GM23338 (cell line): ENCODE data around the gene ZNF334. TPM values are rescaled to one million over a fixed set of nuclear protein-coding genes. Genes with fewer than 3 reads are reported as not detected.

Experiments
- ATAC-seq: fragments of 200-7000 bp; cut with Tn5 transposase; 3 replicates; pipeline ENCODE4 v1.9.1; 2020
- DNase-seq: peaks from one replicate; pipeline ENCODE4 v3.0.0-alpha.2; 2015; ENCODE audit warnings: low spot score
- H2AFZ ChIP-seq: fragments of 200-600 bp; sonication (generic); 2 replicates; pipeline ENCODE4 v1.8.0; 2016; ENCODE audit warnings: antibody characterized with exemption, mild to moderate bottlenecking, moderate library complexity
- H3F3A ChIP-seq: fragments of 200-600 bp; sonication (generic); replicated peaks from 2 replicates; pipeline ENCODE4 v1.8.0; 2017; ENCODE audit warnings: antibody characterized with exemption, mixed run types, low read depth
- H3K27ac ChIP-seq: fragments of 200-600 bp; sonication (generic); 2 replicates; pipeline ENCODE4 v1.6.1; 2016; ENCODE audit warnings: low read depth
- H3K27me3 ChIP-seq: fragments of 200-600 bp; sonication (generic); 2 replicates; pipeline ENCODE4 v1.8.0; 2016; ENCODE audit warnings: mild to moderate bottlenecking, mixed run types, moderate library complexity; ENCODE audit not compliant: insufficient read depth
- H3K36me3 ChIP-seq: fragments of 200-600 bp; sonication (generic); 2 replicates; pipeline ENCODE4 v1.8.0; 2016; ENCODE audit warnings: mild to moderate bottlenecking; ENCODE audit not compliant: insufficient read depth
- H3K4me1 ChIP-seq: fragments of 200-600 bp; sonication (generic); 2 replicates; pipeline ENCODE4 v1.8.0; 2016; ENCODE audit warnings: mild to moderate bottlenecking, moderate library complexity; ENCODE audit not compliant: insufficient read depth
- H3K4me2 ChIP-seq: fragments of 200-600 bp; sonication (generic); 2 replicates; pipeline ENCODE4 v1.7.1; 2017; ENCODE audit warnings: mixed run types
- H3K4me3 ChIP-seq: fragments of 200-600 bp; sonication (generic); 2 replicates; pipeline ENCODE4 v1.6.1; 2016; ENCODE audit warnings: mixed run types
- H3K79me2 ChIP-seq: fragments of 200-600 bp; sonication (generic); replicated peaks from 2 replicates; pipeline ENCODE4 v1.8.0; 2017; ENCODE audit warnings: mild to moderate bottlenecking; ENCODE audit not compliant: insufficient read depth
- H3K9me2 ChIP-seq: fragments of 200-600 bp; sonication (generic); 2 replicates; pipeline ENCODE4 v1.8.0; 2017; ENCODE audit not compliant: insufficient read depth
- H4K20me1 ChIP-seq: fragments of 200-600 bp; sonication (generic); replicated peaks from 2 replicates; pipeline ENCODE4 v1.8.0; 2017; ENCODE audit warnings: mild to moderate bottlenecking; ENCODE audit not compliant: insufficient read depth
- H3K27ac Mint-ChIP-seq: 2 replicates; pipeline ENCODE4 v1.8.0; 2020; ENCODE audit warnings: inconsistent platforms, mild to moderate bottlenecking, moderate library complexity, mixed read lengths
- H3K27me3 Mint-ChIP-seq: 3 replicates; pipeline ENCODE4 v1.8.0; 2022; ENCODE audit warnings: low read depth, mild to moderate bottlenecking, moderate library complexity, mixed read lengths, inconsistent platforms; ENCODE audit not compliant: insufficient read depth, poor library complexity
- H3K36me3 Mint-ChIP-seq: 3 replicates; pipeline ENCODE4 v1.8.0; 2021; ENCODE audit warnings: low read depth, mild to moderate bottlenecking, inconsistent platforms, moderate library complexity, mixed read lengths
- H3K4me1 Mint-ChIP-seq: 3 replicates; pipeline ENCODE4 v1.8.0; 2020; ENCODE audit warnings: mild to moderate bottlenecking, inconsistent platforms, mixed read lengths
- H3K4me3 Mint-ChIP-seq: 3 replicates; pipeline ENCODE4 v1.8.0; 2021; ENCODE audit warnings: moderate library complexity, mild to moderate bottlenecking, inconsistent platforms, mixed read lengths
- H3K9me3 Mint-ChIP-seq: 3 replicates; pipeline ENCODE4 v1.8.0; 2020; ENCODE audit warnings: moderate library complexity, mild to moderate bottlenecking, inconsistent platforms, mixed read lengths
- CREB1 ChIP-seq: fragments of 250-450 bp; sonication (Bioruptor Pico); IDR thresholded peaks from 2 replicates; pipeline ENCODE4 v1.5.0; 2020; ENCODE audit warnings: low read depth, mild to moderate bottlenecking, moderate library complexity
- EZH2 ChIP-seq: fragments of 200-600 bp; sonication (generic); IDR thresholded peaks from one replicate; pipeline ENCODE4 v1.8.0; 2017; ENCODE audit warnings: antibody characterized with exemption, mild to moderate bottlenecking, low read depth; ENCODE audit not compliant: unreplicated experiment
- EZH2phosphoT487 ChIP-seq: fragments of 200-600 bp; sonication (generic); IDR thresholded peaks from one replicate; pipeline ENCODE4 v1.8.1; 2018; ENCODE audit warnings: antibody characterized with exemption; ENCODE audit not compliant: unreplicated experiment
- JUNB ChIP-seq: IDR thresholded peaks from one replicate; pipeline ENCODE4 v1.6.1; 2016; ENCODE audit warnings: antibody characterized with exemption; ENCODE audit not compliant: unreplicated experiment
- NANOG ChIP-seq: IDR thresholded peaks from 2 replicates; pipeline ENCODE4 v1.6.1; 2016; ENCODE audit warnings: antibody characterized with exemption, borderline replicate concordance
- POLR2AphosphoS5 ChIP-seq: IDR thresholded peaks from 2 replicates; pipeline ENCODE4 v1.6.1; 2016; ENCODE audit warnings: antibody characterized with exemption, low read depth
- STAT1 ChIP-seq: IDR thresholded peaks from one replicate; pipeline ENCODE4 v1.6.1; 2016; ENCODE audit warnings: antibody characterized with exemption; ENCODE audit not compliant: unreplicated experiment
- ZNF114 ChIP-seq: fragments of 250-450 bp; sonication (Bioruptor Pico); IDR thresholded peaks from 2 replicates; pipeline ENCODE4 v1.5.0; 2020; ENCODE audit warnings: mild to moderate bottlenecking, moderate library complexity
- ZNF331 ChIP-seq: fragments of 250-450 bp; sonication (Bioruptor Pico); IDR thresholded peaks from 2 replicates; pipeline ENCODE4 v1.5.0; 2020; ENCODE audit warnings: low read depth, mild to moderate bottlenecking, moderate library complexity
- polyA plus RNA-seq: library from polyadenylated mRNA; unstranded; fragments of >200 nt; fragmentation: Nextera tagmentation; extraction: Ambion mirVana; gene quantifications from 2 replicates; pipeline ENCODE4 v1.2.1, GENCODE V29; 2016
- total RNA-seq: library from RNA; depleted of rRNA; stranded (reverse); fragments of >200 nt; shearing (Covaris generic); gene quantifications from 2 replicates; pipeline ENCODE4 v1.2.3, GENCODE V29; 2014
- TF ChIP-seq, protein P1 (sequence below), 2 experiments: fragments of 200-600 bp in 1 of 2; sonication (generic) in 1 of 2; conservative IDR thresholded peaks; 2 replicates each; pipeline versions ENCODE4 v1.5.1 to v1.6.1; 2016 to 2017; ENCODE audit warnings: antibody characterized with exemption in 2 of 2, low read depth in 2 of 2, mild to moderate bottlenecking in 2 of 2, moderate library complexity in 1 of 2
- TF ChIP-seq, protein P2 (sequence below): IDR thresholded peaks from 2 replicates; pipeline ENCODE4 v1.6.1; 2016; ENCODE audit warnings: antibody characterized with exemption
- TF ChIP-seq, protein P3 (sequence below): fragments of 250-450 bp; sonication (Bioruptor Pico); IDR thresholded peaks from 2 replicates; pipeline ENCODE4 v1.5.0; 2020; ENCODE audit warnings: mild to moderate bottlenecking, moderate library complexity

ZNF334 gene
- total and polyA plus RNA-seq, 2 experiments from 2014 or later: 12.4 to 19.1 TPM

DNA sequence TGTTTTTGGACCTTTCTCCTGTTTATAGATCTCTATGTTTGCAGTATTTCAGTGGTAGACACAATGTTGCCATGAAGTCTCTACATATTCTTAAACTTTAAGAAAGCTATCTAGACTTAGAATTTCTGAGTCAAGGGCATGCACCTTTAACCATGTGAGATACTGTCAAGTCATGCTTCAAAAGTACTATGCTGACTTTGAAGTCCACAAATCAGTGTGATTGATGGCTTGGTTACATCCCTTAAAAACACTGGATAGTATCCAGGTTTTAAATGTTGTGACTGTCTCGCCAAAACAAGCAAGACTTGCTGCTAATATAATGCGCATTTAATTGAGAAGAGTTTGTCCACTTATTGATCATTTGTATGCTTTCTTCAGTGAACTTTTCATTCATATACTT is 30.5 kb downstream of the ZNF334 start:
- no peak for TF ChIP-seq ZNF114 (CRISPR knock-in tag)
- TF ChIP-seq EZH2: no peak
- no peak overlapping the region for H2AFZ ChIP-seq
- H3K4me3 ChIP-seq: no peak overlapping the region
- H3K27ac ChIP-seq: no peak overlapping the region
- H3K4me2 ChIP-seq: no peak overlapping the region
- H3K9me2 ChIP-seq: no peaks in the 10 kb centered on the region
- H3F3A ChIP-seq: no peaks in the 10 kb centered on the region
- H3K9me3 Mint-ChIP-seq: no peaks in the 10 kb centered on the region
- H3K79me2 ChIP-seq: no peaks in the 10 kb centered on the region
- DNase-seq: no peak
- no peaks in the 10 kb centered on the region for H3K36me3 ChIP-seq
- no peaks in the 10 kb centered on the region for H4K20me1 ChIP-seq
- H3K4me3 Mint-ChIP-seq: no peak overlapping the region
- H3K4me1 ChIP-seq: peaks cover 18% of the 10 kb centered on the region; the same call in 1 of the 2 replicates
- peaks cover 4% of the 10 kb centered on the region for H3K27me3 Mint-ChIP-seq
- no peak for ATAC-seq
- H3K27me3 ChIP-seq: no peaks in the 10 kb centered on the region
- H3K4me1 Mint-ChIP-seq: peaks cover 40% of the 10 kb centered on the region
- peaks cover 14% of the 10 kb centered on the region; the same call in 2 of the 3 replicates for H3K36me3 Mint-ChIP-seq
- H3K27ac Mint-ChIP-seq: no peak overlapping the region

DNA sequence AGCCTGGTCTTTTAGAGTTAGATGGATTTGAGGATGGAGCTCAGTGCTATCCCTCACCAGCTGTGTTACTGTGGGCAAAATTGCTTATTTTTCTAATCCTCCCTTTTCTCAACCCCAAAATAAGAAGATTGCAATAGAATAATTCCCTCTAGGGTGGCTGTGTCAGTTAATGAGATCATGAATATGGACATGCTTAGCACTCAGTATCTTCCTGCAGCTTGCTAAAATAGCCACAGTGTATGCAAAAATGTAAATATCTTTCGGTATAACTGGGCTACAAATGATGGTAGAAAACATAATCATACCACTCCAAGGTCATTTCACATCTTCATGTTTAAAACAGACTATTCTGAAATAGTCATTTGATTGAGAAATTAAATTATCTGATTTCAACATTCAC is 35.7 kb downstream of the ZNF334 start:
- Histone ChIP-seq H3K4me3 (no peak overlapping the region), H3K27me3 (no peaks in the 10 kb centered on the region), H2AFZ (no peak overlapping the region), H4K20me1 (no peaks in the 10 kb centered on the region), H3K36me3 (no peaks in the 10 kb centered on the region), H3K4me1 (peaks cover 15% of the 10 kb centered on the region; the same call in 1 of the 2 replicates), H3K4me2 (no peak overlapping the region), H3K9me2 (no peaks in the 10 kb centered on the region), H3K27ac (no peak overlapping the region), H3F3A (no peaks in the 10 kb centered on the region), H3K79me2 (no peaks in the 10 kb centered on the region)
- Mint-ChIP-seq H3K27ac (no peak overlapping the region), H3K4me1 (peaks cover 23% of the 10 kb centered on the region), H3K9me3 (no peaks in the 10 kb centered on the region), H3K27me3 (peaks cover 4% of the 10 kb centered on the region), H3K4me3 (no peak overlapping the region), H3K36me3 (peaks cover 14% of the 10 kb centered on the region; the same call in 2 of the 3 replicates)
- ATAC-seq: no peak
- DNase-seq: no peak
- TF ChIP-seq JUNB (no peak), EZH2 (no peak), EZH2phosphoT487 (no peak), STAT1 (no peak), CREB1 (CRISPR knock-in tag) (no peak), ZNF114 (CRISPR knock-in tag) (no peak), POLR2AphosphoS5 (no peak), NANOG (no peak), ZNF331 (CRISPR knock-in tag) (no peak)
- TF ChIP-seq, protein P1, sequence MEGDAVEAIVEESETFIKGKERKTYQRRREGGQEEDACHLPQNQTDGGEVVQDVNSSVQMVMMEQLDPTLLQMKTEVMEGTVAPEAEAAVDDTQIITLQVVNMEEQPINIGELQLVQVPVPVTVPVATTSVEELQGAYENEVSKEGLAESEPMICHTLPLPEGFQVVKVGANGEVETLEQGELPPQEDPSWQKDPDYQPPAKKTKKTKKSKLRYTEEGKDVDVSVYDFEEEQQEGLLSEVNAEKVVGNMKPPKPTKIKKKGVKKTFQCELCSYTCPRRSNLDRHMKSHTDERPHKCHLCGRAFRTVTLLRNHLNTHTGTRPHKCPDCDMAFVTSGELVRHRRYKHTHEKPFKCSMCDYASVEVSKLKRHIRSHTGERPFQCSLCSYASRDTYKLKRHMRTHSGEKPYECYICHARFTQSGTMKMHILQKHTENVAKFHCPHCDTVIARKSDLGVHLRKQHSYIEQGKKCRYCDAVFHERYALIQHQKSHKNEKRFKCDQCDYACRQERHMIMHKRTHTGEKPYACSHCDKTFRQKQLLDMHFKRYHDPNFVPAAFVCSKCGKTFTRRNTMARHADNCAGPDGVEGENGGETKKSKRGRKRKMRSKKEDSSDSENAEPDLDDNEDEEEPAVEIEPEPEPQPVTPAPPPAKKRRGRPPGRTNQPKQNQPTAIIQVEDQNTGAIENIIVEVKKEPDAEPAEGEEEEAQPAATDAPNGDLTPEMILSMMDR (conservative IDR thresholded peaks at IDR 0.05; ENCODE audit: low read depth in 2 of 2): no peak
- TF ChIP-seq, protein P2, sequence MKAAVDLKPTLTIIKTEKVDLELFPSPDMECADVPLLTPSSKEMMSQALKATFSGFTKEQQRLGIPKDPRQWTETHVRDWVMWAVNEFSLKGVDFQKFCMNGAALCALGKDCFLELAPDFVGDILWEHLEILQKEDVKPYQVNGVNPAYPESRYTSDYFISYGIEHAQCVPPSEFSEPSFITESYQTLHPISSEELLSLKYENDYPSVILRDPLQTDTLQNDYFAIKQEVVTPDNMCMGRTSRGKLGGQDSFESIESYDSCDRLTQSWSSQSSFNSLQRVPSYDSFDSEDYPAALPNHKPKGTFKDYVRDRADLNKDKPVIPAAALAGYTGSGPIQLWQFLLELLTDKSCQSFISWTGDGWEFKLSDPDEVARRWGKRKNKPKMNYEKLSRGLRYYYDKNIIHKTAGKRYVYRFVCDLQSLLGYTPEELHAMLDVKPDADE: no peak
- TF ChIP-seq, protein P3, sequence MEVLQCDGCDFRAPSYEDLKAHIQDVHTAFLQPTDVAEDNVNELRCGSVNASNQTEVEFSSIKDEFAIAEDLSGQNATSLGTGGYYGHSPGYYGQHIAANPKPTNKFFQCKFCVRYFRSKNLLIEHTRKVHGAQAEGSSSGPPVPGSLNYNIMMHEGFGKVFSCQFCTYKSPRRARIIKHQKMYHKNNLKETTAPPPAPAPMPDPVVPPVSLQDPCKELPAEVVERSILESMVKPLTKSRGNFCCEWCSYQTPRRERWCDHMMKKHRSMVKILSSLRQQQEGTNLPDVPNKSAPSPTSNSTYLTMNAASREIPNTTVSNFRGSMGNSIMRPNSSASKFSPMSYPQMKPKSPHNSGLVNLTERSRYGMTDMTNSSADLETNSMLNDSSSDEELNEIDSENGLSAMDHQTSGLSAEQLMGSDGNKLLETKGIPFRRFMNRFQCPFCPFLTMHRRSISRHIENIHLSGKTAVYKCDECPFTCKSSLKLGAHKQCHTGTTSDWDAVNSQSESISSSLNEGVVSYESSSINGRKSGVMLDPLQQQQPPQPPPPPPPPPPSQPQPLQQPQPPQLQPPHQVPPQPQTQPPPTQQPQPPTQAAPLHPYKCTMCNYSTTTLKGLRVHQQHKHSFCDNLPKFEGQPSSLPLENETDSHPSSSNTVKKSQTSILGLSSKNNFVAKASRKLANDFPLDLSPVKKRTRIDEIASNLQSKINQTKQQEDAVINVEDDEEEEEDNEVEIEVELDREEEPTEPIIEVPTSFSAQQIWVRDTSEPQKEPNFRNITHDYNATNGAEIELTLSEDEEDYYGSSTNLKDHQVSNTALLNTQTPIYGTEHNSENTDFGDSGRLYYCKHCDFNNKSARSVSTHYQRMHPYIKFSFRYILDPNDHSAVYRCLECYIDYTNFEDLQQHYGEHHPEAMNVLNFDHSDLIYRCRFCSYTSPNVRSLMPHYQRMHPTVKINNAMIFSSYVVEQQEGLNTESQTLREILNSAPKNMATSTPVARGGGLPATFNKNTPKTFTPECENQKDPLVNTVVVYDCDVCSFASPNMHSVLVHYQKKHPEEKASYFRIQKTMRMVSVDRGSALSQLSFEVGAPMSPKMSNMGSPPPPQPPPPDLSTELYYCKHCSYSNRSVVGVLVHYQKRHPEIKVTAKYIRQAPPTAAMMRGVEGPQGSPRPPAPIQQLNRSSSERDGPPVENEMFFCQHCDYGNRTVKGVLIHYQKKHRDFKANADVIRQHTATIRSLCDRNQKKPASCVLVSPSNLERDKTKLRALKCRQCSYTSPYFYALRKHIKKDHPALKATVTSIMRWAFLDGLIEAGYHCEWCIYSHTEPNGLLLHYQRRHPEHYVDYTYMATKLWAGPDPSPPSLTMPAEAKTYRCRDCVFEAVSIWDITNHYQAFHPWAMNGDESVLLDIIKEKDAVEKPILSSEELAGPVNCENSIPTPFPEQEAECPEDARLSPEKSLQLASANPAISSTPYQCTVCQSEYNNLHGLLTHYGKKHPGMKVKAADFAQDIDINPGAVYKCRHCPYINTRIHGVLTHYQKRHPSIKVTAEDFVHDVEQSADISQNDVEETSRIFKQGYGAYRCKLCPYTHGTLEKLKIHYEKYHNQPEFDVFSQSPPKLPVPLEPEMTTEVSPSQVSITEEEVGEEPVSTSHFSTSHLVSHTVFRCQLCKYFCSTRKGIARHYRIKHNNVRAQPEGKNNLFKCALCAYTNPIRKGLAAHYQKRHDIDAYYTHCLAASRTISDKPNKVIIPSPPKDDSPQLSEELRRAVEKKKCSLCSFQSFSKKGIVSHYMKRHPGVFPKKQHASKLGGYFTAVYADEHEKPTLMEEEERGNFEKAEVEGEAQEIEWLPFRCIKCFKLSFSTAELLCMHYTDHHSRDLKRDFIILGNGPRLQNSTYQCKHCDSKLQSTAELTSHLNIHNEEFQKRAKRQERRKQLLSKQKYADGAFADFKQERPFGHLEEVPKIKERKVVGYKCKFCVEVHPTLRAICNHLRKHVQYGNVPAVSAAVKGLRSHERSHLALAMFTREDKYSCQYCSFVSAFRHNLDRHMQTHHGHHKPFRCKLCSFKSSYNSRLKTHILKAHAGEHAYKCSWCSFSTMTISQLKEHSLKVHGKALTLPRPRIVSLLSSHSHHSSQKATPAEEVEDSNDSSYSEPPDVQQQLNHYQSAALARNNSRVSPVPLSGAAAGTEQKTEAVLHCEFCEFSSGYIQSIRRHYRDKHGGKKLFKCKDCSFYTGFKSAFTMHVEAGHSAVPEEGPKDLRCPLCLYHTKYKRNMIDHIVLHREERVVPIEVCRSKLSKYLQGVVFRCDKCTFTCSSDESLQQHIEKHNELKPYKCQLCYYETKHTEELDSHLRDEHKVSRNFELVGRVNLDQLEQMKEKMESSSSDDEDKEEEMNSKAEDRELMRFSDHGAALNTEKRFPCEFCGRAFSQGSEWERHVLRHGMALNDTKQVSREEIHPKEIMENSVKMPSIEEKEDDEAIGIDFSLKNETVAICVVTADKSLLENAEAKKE (CRISPR knock-in tag): no peak
